ENCODE data around the gene ERICH6B.

ERICH6B gene

DNA sequence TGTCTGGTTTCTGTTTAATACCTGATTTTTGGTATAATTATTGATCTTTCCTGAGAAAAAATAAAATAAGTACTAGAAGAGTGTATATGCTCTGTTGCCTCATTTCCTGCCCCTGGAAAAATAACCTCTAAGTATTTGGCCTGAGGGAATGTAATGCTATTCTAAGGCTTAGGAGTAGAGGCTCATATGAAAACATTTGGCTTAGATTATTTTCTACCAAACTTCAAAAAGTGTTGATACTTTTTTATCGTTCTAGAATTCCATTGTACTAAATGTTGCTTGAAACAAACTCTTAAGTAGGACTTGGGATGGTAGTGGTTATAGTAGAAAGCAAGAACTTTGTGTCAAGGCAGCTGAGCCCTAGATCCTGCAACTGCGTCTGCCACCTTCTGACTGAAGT, 93.0 kb downstream of the ERICH6B start:
- no peak for TF ChIP-seq EZH2phosphoT487 (conservative IDR thresholded peaks at IDR 0.05; ENCODE audit: low read length)
- no peak for TF ChIP-seq CTCF (IDR thresholded peaks at IDR 0.05; ENCODE audit: insufficient read depth, low read length, poor library complexity, severe bottlenecking)
- no peak overlapping the region for H2AFZ ChIP-seq (ENCODE audit: low read depth, low read length, severe bottlenecking)
- H3K27me3 ChIP-seq (ENCODE audit: low read length): no peaks in the 10 kb centered on the region
- H3F3A ChIP-seq (ENCODE audit: insufficient read depth): no peaks in the 10 kb centered on the region
- no peaks in the 10 kb centered on the region for H3K79me2 ChIP-seq (ENCODE audit: insufficient read depth, low read length)
- no peaks in the 10 kb centered on the region for H3K9me3 ChIP-seq (ENCODE audit: insufficient read depth, low read length)
- no peak overlapping the region for H3K4me3 ChIP-seq (ENCODE audit: insufficient read depth, low read length, poor library complexity, severe bottlenecking)
- H3K36me3 ChIP-seq (ENCODE audit: low read length): peaks cover 11% of the 10 kb centered on the region
- H3K9me2 ChIP-seq (replicated peaks; ENCODE audit: insufficient read depth, low read length): no peaks in the 10 kb centered on the region
- no peak overlapping the region for H3K4me2 ChIP-seq (ENCODE audit: low read depth, low read length, poor library complexity, severe bottlenecking)
- H3K9ac ChIP-seq (ENCODE audit: low read length): no peak overlapping the region
- no peak overlapping the region for H3K27ac ChIP-seq (ENCODE audit: low read depth, low read length)
- no peaks in the 10 kb centered on the region for H4K20me1 ChIP-seq (ENCODE audit: low read depth, low read length)

DNA sequence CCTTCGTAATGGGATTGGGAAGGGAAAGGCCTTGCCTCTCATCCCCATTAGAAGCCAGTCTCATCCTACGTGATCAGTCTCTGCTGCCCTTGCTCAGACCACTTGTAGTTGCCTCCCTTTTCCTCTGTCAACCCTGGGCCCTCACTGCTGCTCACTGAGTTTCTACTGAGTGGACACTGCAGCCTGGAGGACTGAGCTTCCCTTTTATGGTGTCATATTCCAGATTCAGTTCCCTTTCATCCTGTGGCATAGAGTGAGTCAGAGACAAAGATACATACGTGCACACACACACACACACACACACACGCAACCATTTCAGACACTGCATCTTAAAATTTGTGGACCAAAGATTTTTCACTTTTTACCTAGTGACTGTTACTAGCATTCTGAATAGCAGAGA, 94.2 kb downstream of the ERICH6B start:
- H3K79me2 ChIP-seq (ENCODE audit: insufficient read depth, low read length): no peaks in the 10 kb centered on the region
- no peak overlapping the region for H3K9ac ChIP-seq (ENCODE audit: low read length)
- H3K4me2 ChIP-seq (ENCODE audit: low read depth, low read length, poor library complexity, severe bottlenecking): no peak overlapping the region
- H3K9me2 ChIP-seq (replicated peaks; ENCODE audit: insufficient read depth, low read length): no peaks in the 10 kb centered on the region
- H3K36me3 ChIP-seq (ENCODE audit: low read length): peaks cover 19% of the 10 kb centered on the region
- H3K9me3 ChIP-seq (ENCODE audit: insufficient read depth, low read length): no peaks in the 10 kb centered on the region
- TF ChIP-seq EZH2phosphoT487 (conservative IDR thresholded peaks at IDR 0.05; ENCODE audit: low read length) (no peak), CTCF (IDR thresholded peaks at IDR 0.05; ENCODE audit: insufficient read depth, low read length, poor library complexity, severe bottlenecking) (no peak)
- H4K20me1 ChIP-seq (ENCODE audit: low read depth, low read length): no peaks in the 10 kb centered on the region
- H3F3A ChIP-seq (ENCODE audit: insufficient read depth): no peaks in the 10 kb centered on the region
- no peak overlapping the region for H2AFZ ChIP-seq (ENCODE audit: low read depth, low read length, severe bottlenecking)
- H3K4me3 ChIP-seq (ENCODE audit: insufficient read depth, low read length, poor library complexity, severe bottlenecking): no peak overlapping the region
- H3K27me3 ChIP-seq (ENCODE audit: low read length): no peaks in the 10 kb centered on the region
- H3K27ac ChIP-seq (ENCODE audit: low read depth, low read length): no peak overlapping the region

DNA sequence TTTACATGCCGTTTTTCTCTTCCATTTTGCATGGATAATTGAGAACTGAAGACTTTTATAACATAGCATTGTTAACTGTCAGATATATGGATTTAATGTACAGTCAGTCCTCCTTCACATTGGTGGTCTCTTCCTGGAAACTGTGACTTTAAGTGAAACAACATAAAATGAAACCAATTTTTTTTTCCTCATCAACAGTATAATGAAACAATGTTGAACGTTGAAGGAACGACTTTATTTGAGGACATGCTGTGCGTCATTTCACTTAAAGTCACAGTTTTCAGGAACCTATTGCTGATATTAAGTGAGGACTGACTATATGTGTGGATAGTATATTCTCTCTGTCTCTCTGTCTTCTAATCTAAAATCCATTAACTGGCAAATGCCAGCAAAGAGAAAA, 96.0 kb downstream of the ERICH6B start:
- H3K36me3 ChIP-seq (ENCODE audit: low read length): peaks cover 24% of the 10 kb centered on the region
- H3K9ac ChIP-seq (ENCODE audit: low read length): no peak overlapping the region
- H2AFZ ChIP-seq (ENCODE audit: low read depth, low read length, severe bottlenecking): no peak overlapping the region
- no peak overlapping the region for H3K27ac ChIP-seq (ENCODE audit: low read depth, low read length)
- no peaks in the 10 kb centered on the region for H3K9me2 ChIP-seq (replicated peaks; ENCODE audit: insufficient read depth, low read length)
- H3K9me3 ChIP-seq (ENCODE audit: insufficient read depth, low read length): no peaks in the 10 kb centered on the region
- H4K20me1 ChIP-seq (ENCODE audit: low read depth, low read length): no peaks in the 10 kb centered on the region
- H3K27me3 ChIP-seq (ENCODE audit: low read length): no peaks in the 10 kb centered on the region
- no peak overlapping the region for H3K4me2 ChIP-seq (ENCODE audit: low read depth, low read length, poor library complexity, severe bottlenecking)
- H3K4me3 ChIP-seq (ENCODE audit: insufficient read depth, low read length, poor library complexity, severe bottlenecking): no peak overlapping the region
- no peaks in the 10 kb centered on the region for H3K79me2 ChIP-seq (ENCODE audit: insufficient read depth, low read length)
- TF ChIP-seq CTCF (IDR thresholded peaks at IDR 0.05; ENCODE audit: insufficient read depth, low read length, poor library complexity, severe bottlenecking): no peak
- no peak for TF ChIP-seq EZH2phosphoT487 (conservative IDR thresholded peaks at IDR 0.05; ENCODE audit: low read length)
- no peaks in the 10 kb centered on the region for H3F3A ChIP-seq (ENCODE audit: insufficient read depth)

Data from SU-DHL-6 (cell line).